HG03196 (cell line): ENCODE results near the gene SLC25A15.
"Not testable (repeated sequence)": the region's sequence is repeated elsewhere in the genome, so short reads cannot be mapped to it uniquely, and the experiment has no call there.

Experiments used
- ATAC-seq: cut with Tn5 transposase; IDR thresholded peaks from one replicate; pipeline ENCODE4 v1.9.1; 2021; ENCODE audit not compliant: unreplicated experiment

The SLC25A15 gene

DNA sequence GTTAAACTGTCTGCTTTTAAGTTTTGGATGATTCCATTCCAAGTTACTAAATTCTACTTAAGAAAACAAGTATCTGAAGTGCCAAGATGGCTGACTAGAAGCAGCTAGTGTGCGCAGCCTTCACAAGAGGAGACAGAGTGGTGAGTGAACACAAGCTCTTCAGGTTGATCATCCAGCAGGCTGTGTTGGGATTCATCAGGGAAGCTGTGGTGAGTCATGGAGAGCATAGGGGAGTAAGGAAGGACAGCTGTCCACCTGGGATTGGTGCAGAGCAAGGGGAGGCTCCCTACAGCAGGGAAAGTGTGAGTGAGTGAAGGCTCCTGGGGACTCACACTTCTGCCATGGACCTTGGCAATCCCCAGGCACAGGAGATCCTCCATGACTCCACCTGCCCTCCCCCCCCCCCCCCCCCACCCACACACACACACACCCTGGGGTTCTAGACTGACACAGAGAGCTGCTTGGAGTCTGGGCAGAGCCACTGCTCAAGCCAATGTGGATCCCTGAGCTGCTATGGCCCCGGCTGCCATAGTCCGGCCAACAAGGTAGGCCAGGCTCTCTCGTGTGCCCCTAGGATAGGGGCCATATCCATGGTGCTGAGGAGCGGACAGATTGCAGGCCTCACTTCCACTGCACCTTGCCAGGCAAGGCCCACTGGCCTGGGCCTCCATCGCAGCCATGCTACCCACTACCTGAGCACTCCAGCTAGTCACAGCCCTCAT, 23.5 kb downstream of the SLC25A15 start:
- no peak for ATAC-seq

DNA sequence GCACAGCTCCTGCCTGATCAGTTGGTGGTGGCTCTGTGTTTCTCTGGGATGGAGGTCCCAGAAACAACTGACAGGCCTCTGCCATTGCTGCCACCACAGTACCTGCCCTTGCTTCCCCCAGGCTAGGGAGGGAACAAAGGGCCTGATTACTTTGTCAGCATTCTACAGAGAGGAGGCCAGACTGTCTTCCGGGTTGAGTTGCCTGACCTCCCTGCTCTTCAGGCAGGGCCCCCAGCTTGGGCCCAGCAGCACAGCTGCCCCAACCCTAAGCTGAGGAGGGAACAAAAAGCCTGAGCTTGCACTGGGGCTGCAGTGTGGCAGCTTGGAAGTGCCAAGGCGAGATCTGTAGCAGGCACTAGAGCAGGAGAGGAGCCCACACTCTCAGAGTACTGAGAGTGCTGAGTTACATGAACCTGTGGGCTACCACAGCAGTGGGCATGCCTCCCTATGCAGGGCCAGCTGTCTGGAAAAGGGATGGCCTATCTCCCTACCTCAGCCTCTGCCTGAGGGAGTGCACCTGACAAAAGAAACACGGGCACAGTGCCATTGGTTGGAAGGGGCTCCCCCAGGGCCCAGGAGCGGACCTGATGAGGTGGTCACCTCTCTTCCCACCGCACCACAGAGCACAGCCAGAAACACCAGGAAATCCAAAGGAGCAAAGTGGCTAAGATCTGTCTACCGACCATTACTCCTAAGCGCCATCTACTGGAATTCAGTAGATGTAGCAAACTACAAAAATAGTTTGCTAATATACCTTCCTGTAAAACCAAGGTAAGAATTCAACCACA, 24.4 kb downstream of the SLC25A15 start:
- no peak for ATAC-seq

DNA sequence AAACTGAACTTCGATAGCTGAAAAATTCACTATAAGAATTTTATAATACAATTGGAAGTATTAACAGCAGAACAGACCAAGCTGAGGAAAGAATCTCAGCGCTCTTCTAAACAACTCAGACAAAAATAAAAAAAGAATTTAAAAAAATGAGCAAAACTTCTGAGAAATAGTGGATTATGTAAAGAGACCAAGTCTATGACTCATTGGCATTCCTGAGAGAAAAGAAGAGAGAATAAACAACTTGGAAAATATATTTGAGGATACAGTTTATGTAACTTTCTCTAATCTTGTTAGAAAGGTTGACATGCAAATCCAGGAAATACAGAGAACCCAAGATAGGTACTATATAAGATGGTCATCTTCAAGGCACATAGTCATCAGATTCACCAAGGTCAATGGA, 25.4 kb downstream of the SLC25A15 start:
- ATAC-seq, result no peak

DNA sequence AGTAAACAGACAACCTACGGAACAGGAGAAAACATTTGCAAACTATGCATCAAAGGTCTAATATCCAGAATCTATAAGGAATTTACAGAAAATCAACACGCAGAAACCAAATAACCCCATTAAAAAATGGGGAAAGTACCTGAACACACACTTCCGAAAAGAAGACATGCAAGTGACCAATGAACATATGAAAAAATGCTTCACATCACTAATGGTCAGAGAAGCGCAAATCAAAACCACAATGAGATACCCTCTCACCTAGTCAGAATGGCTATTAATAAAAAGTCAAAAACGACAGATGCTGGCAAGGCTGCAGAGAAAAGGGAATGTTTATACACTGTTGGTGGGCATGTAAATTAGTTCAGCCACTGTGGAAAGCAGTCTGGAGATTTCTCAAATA, 29.5 kb downstream of the SLC25A15 start:
- no peak for ATAC-seq

DNA sequence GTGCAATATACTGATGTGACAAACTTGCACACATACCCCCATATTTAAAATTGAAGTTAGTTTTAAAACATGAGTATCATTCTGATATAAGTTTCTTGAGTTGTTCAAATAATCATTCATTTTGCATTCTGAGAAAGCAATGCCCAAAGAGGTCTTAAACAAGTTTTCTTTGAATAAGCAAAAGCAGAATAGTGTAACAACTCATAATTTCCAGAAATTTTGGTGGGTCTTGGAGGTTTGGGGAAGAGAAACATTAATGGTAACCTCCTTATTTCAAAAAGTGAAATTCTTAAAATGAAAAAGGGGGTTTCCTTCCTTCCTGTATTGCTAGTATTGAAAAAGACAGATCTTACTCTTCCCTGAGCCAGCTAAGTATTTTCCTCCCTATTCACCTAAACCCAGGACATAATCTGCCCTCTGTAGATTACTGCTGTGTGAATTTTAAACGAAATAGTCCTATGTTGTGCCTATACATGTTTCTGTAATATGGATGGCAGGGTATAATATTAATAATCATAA, 30.4 kb downstream of the SLC25A15 start:
- ATAC-seq, result no peak

DNA sequence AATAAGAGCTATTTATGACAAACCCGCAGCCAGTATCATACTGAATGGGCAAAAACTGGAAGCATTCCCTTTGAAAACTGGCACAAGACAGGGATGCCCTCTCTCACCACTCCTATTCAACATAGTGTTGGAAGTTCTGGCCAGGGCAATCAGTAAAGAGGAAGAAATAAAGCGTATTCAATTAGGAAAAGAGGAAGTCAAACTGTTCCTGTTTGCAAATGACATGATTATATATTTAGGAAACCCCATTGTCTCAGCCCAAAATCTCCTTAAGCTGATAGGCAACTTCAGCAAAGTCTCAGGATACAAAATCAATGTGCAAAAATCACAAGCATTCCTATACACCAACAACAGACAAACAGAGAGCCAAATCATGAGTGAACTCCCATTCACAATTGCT, 50.3 kb downstream of the SLC25A15 start:
- ATAC-seq, result not testable (repeated sequence)

DNA sequence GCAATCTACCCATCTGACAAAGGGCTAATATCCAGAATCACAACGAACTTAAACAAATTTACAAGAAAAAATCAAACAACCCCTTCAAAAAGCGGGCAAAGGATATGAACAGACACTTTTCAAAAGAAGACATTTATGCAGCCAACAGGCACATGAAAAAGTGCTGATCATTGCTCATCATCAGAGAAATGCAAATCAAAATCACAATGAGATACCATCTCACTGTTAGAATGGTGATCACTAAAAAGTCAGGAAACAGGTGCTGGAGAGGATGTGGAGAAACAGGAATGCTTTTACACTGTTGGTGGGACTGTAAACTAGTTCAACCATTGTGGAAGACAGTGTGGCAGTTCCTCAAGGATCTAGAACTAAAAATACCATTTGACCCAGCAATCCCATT, 51.5 kb downstream of the SLC25A15 start:
- not testable (repeated sequence) for ATAC-seq
